Breast epithelium (tissue), 3 donors: ENCODE data around the gene KCNS1.

Experiments
- POLR2A ChIP-seq: fragments of 450-650 bp; IDR thresholded peaks from one replicate; pipeline ENCODE4 v1.6.1; 2016; ENCODE audit warnings: antibody characterized with exemption, mild to moderate bottlenecking, moderate library complexity
- TF ChIP-seq, protein P1 (sequence below), 3 donors: fragments of 450-650 bp; IDR thresholded peaks; one replicate each; pipeline ENCODE4 v1.5.1; 2016 to 2017; ENCODE audit warnings: antibody characterized with exemption in 3 of 3, mild to moderate bottlenecking in 3 of 3, moderate library complexity in 3 of 3

DNA sequence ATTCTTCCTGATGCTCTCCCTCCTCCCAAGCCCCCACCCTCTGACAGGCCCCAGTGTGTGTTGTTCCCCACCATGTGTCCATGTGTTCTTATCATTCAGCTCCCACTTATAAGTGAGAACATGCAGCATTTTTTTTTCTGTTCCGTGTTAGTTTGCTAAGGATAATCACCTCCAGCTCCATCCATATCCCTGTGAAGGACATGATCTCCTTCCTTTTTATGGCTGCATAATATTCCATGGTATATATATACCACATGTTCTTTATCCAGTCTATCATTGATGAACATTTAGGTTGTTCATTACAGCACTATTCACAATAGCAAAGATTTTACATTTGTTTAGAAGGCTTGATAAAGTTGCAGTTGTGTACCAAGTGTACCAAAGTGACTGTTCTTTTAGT, 57.9 kb downstream of the KCNS1 start:
- TF ChIP-seq POLR2A, result no peak
- TF ChIP-seq, protein P1, sequence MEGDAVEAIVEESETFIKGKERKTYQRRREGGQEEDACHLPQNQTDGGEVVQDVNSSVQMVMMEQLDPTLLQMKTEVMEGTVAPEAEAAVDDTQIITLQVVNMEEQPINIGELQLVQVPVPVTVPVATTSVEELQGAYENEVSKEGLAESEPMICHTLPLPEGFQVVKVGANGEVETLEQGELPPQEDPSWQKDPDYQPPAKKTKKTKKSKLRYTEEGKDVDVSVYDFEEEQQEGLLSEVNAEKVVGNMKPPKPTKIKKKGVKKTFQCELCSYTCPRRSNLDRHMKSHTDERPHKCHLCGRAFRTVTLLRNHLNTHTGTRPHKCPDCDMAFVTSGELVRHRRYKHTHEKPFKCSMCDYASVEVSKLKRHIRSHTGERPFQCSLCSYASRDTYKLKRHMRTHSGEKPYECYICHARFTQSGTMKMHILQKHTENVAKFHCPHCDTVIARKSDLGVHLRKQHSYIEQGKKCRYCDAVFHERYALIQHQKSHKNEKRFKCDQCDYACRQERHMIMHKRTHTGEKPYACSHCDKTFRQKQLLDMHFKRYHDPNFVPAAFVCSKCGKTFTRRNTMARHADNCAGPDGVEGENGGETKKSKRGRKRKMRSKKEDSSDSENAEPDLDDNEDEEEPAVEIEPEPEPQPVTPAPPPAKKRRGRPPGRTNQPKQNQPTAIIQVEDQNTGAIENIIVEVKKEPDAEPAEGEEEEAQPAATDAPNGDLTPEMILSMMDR (IDR thresholded peaks at IDR 0.05), result no peak
